ENCODE measurements around the gene MRS2.
"Not testable (repeated sequence)": the region's sequence is repeated elsewhere in the genome, so short reads cannot be mapped to it uniquely, and the experiment has no call there.

Gene MRS2, protein sequence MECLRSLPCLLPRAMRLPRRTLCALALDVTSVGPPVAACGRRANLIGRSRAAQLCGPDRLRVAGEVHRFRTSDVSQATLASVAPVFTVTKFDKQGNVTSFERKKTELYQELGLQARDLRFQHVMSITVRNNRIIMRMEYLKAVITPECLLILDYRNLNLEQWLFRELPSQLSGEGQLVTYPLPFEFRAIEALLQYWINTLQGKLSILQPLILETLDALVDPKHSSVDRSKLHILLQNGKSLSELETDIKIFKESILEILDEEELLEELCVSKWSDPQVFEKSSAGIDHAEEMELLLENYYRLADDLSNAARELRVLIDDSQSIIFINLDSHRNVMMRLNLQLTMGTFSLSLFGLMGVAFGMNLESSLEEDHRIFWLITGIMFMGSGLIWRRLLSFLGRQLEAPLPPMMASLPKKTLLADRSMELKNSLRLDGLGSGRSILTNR

GRCh38 chr6:24402697-24403500 is at the start of gene MRS2:
Gene MRS2 (plus strand): TSS chr6:24402936. CDS start chr6:24403047, 111 bp downstream.
- DNase-seq (ENCODE audit: low read depth in 2 of 2, low spot score in 1 of 2), result peak; percentile 33 to 57

- DNase-seq (ENCODE audit: low read depth in 2 of 2, low spot score in 1 of 2), result no peak
These were observed 48.9 kb upstream of the MRS2 start for GRCh38 chr6:24353861-24354260.

DNA sequence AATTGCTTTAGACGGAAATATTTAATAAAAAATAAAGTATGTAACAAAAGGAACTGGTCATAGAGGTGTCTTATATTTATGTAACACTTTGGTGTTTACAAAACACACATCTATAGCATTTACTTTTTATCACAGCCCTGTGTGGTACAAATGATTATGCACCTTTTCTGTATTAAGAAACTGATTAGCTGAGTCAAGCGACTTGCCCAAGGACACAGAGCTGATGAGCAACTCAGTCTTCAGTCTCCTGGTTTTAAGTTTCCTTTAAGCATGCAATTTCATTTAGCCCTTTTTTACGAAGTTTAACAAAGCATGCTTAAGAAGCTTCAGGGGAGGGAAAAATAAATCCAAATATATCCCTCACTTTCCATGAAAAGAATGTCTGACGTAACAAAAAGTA is 47.3 kb upstream of the MRS2 start:
- DNase-seq (ENCODE audit: low read depth in 2 of 2, low spot score in 1 of 2), result no peak

- DNase-seq (ENCODE audit: low read depth in 2 of 2, low spot score in 1 of 2), result no peak
These were observed 46.3 kb upstream of the MRS2 start for GRCh38 chr6:24356310-24356973.

DNA sequence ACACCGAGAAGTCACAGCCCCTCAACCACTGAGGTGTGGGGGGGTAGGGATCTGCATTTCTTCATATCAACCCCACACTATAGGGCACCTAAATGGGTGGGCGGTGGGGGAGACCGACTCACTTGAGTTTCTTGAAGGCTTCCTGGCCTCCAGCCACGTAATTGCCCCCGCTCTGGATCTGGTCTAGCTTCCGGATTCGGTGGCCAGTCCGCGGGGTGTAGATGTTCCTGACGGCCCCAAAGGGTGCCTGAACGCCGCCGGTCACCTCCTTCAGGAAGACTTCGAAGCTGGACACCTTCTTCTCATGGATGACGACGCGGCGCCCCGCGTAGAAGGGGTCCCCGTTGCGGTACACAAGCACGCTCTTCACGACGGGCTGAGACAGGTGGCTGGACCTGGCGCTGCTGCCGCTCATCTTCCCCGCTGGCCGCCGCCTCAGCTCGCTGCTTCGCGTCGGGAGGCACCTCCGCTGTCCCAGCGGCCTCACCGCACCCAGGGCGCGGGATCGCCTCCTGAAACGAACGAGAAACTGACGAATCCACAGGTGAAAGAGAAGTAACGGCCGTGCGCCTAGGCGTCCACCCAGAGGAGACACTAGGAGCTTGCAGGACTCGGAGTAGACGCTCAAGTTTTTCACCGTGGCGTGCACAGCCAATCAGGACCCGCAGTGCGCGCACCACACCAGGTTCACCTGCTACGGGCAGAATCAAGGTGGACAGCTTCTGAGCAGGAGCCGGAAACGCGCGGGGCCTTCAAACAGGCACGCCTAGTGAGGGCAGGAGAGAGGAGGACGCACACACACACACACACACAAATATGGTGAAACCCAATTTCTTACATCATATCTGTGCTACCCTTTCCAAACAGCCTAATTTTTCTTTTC is 45.2 kb upstream of the MRS2 start, which contains the start of gene DCDC2:
Gene DCDC2, minus strand, starts transcription at position 724 of the 883 bp plus-strand sequence. Its CDS starts 309 bp downstream, at position 415.
- DNase-seq (ENCODE audit: low read depth in 2 of 2, low spot score in 1 of 2), result no peak

GRCh38 chr6:24358219-24358821 is 44.4 kb upstream of the MRS2 start:
- DNase-seq (ENCODE audit: low read depth in 2 of 2, low spot score in 1 of 2), result no peak

GRCh38 chr6:24359640-24360454 is 42.9 kb upstream of the MRS2 start:
- peak; percentile 27 to 48 for DNase-seq (ENCODE audit: low read depth in 2 of 2, low spot score in 1 of 2)

GRCh38 chr6:24362363-24362762 is 40.4 kb upstream of the MRS2 start:
- not testable (repeated sequence) for DNase-seq (ENCODE audit: low read depth in 2 of 2, low spot score in 1 of 2)

GRCh38 chr6:24365103-24365633 is 37.6 kb upstream of the MRS2 start:
- DNase-seq (ENCODE audit: low read depth in 2 of 2, low spot score in 1 of 2), result not testable (repeated sequence)

- DNase-seq (ENCODE audit: low read depth in 2 of 2, low spot score in 1 of 2), result no peak
These were observed 28.1 kb upstream of the MRS2 start for GRCh38 chr6:24374612-24375011.

GRCh38 chr6:24376871-24377270 is 25.9 kb upstream of the MRS2 start:
- no peak for DNase-seq (ENCODE audit: low read depth in 2 of 2, low spot score in 1 of 2)

DNA sequence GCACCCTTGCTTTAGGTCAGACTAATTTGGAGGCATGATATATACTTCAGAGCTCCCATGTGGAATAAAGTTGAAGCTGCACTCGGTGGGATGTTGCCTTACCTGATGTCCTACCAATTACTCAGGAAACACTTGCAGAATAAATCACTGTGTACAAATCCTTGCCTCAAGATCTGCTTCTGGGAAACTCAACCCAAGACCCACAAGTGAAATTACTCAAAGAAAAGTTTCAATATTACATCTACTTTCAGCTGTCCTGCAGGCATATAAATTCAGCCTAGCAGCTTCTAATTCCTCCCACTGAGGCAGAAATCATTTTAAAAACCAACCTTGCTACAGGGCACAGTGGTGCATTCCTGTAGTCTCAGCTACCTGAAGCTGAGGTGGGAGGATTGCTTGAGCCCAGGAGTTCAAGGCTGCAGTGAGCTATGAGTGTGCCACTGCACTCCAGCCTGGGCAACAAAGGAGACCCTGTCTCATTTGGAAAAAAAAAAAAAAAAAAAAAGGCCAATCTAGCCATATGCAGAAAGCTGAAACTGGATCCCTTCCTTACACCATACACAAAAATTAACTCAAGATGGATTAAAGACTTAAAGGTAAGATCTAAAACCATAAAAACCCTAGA is 24.2 kb upstream of the MRS2 start:
- no peak for DNase-seq (ENCODE audit: low read depth in 2 of 2, low spot score in 1 of 2)

GRCh38 chr6:24381476-24382219 is 21.1 kb upstream of the MRS2 start:
- DNase-seq (ENCODE audit: low read depth in 2 of 2, low spot score in 1 of 2), result no peak

GRCh38 chr6:24382220-24382540 is 20.6 kb upstream of the MRS2 start:
- DNase-seq (ENCODE audit: low read depth in 2 of 2, low spot score in 1 of 2), result no peak

DNA sequence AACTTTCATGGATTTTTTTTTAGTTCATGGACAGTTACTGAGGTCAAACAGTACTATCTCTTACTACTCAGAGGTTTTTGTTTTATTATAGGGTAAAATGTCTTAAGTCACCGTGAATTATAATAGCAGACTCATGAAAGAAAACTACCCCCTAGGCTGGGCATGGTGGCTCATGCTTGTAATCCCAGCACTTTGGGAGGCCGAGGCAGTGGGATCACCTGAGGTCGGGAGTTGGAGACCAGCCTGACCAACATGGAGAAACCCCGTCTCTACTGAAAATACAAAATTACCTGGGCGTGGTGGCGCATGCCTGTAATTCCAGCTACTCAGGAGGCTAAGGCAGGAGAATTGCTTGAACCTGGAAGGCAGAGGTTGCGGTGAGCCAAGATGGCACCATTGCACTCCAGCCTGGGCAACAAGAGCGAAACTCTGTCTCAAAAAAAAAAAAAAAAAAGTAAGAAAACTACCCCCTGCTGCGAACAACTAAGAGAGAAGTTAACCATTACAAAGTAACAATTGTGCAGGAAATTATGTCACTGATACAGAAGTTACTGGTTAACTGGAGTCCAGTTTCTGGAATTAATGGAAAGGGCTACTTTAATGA is 19.7 kb upstream of the MRS2 start:
- DNase-seq (ENCODE audit: low read depth in 2 of 2, low spot score in 1 of 2), result not testable (repeated sequence)

- not testable (repeated sequence) for DNase-seq (ENCODE audit: low read depth in 2 of 2, low spot score in 1 of 2)
These were observed 18.2 kb upstream of the MRS2 start for GRCh38 chr6:24384369-24385130.
